Myocyte (in vitro differentiated cells): ENCODE results near the gene THEM4. TPM values are rescaled to one million over a fixed set of nuclear protein-coding genes. Genes with fewer than 3 reads are reported as not detected.

Experiments
- DNase-seq: peaks from one replicate; pipeline ENCODE4 v3.0.0-alpha.2; 2012; ENCODE audit warnings: low read depth
- polyA plus RNA-seq: library from polyadenylated mRNA; unstranded; fragments of >200 nt; gene quantifications from one replicate; pipeline ENCODE4 v1.2.1, GENCODE V29; 2012; ENCODE audit warnings: missing spikeins
- total RNA-seq: library from RNA; depleted of rRNA; stranded (reverse); fragments of >200 nt; gene quantifications from 2 replicates; pipeline ENCODE4 v1.2.3, GENCODE V29; 2014

Gene THEM4
- total RNA-seq: 12.2 and 12.8 TPM in 2 replicates
- 10.4 TPM for polyA plus RNA-seq

DNA sequence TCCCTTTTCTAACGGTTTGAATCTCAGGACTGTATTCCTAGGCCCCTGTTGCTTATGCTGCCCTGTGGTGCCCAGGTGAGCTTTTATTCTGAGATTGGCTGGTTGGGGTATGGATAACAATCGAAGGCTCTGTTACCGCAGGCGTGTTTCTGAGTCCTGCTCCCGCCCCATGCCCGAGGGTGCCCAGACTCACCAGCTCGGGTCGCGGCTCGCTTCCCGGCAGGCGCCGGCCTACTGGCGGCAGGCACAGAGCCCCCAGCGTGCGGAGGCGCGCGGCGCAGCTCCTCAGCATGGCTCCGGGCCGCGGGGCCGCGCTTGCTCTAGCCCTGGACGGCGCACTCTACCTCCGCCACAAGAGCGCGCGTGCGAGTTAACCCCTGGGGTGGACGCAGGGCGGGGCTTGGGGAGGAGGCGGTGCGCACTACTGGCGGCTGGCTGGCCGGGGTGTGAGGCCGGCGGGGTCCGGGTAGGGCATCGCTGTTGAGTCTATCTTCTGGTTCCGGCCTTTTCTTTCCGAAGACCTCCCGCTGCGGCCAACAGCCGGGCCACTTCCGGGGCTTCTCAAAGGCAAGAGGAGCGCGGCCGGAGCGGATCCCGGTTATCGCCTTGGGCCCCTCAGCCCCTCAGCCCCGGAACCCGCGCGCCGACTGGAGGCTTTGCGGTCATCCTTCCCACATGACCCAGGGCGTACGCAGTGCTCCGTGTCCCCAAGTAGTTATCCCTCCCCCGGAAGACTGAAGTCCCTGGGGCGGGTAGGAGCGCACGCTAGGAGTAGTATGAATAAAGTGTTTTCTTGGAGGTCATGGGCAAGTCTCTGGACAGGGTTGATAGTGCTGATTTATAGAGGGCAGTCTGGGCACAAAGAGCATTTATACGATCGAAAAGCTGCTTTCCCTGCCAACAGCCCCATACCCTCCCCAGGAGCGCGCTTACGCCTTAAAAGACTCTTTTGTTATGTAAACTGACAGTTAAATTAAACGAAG, at the start of gene THEM4:
TSS of gene THEM4 (minus strand) at position 345 of the 983 bp plus-strand sequence. CDS start at position 292, 53 bp downstream.
- DNase-seq: peak; percentile 98

DNA sequence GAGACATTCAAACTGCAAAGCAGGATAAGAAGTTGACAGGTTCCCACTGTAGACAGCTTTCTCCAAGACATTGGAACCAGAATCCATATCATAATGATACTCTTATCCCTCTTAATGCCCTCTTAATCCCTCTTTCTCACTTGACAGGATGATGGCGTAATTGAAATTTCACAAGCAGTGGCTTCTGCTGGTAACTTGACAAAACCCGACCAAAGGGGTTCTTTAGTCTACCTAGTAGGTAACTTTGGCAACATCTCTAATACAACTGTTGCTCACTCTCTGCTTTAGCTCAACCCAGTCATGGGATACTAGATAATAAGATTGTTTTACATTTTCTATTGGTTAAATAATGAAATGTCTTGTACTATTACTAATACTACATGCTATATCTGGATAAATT, 49.6 kb upstream of the THEM4 start:
- no peak for DNase-seq

DNA sequence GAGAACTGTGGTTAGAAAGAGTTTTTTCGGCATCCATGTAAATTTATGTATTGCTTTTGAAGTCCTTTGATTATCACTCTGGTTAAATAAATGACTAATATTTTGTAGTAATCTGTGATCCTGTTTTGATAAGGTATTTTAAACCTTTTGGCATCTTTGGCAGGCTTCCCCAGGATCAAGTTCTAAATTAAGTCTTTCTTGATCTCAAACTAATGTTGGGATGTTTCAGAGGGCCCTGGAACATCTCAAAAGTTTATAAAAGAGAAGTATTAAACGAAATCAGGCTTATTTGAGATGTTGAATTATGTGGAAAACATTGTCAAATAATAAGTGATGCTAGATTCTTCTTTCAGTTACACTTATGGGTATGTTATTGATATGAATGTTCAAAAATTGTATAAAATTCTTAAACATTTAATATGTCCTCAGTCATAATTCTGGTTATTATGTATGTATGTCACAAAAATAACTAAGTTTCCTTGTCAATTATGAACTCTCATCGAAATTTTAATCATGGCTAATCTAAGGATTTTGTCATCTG, 47.7 kb upstream of the THEM4 start:
- no peak for DNase-seq

GRCh38 chr1:151953409-151954094, 44.2 kb upstream of the THEM4 start:
- no peak for DNase-seq

DNA sequence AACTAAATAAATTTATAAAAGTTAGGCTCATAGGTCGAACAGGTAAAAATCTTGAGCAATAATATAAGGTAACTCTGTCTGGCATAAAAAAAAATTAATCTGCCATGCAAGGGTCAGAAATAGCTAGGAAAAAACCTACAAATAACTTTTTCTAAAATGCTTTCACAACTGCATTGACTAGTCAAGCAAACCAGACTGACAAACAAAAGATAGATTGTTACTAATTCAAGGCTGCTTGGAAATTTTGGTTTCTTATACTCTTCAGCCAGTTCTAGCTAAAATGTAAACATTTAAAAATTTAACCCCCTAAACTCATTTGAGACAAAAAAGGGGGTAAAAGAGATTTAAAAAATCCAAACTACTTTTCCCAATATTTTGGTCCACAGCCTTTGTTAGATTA, 43.5 kb upstream of the THEM4 start:
- DNase-seq: no peak

DNA sequence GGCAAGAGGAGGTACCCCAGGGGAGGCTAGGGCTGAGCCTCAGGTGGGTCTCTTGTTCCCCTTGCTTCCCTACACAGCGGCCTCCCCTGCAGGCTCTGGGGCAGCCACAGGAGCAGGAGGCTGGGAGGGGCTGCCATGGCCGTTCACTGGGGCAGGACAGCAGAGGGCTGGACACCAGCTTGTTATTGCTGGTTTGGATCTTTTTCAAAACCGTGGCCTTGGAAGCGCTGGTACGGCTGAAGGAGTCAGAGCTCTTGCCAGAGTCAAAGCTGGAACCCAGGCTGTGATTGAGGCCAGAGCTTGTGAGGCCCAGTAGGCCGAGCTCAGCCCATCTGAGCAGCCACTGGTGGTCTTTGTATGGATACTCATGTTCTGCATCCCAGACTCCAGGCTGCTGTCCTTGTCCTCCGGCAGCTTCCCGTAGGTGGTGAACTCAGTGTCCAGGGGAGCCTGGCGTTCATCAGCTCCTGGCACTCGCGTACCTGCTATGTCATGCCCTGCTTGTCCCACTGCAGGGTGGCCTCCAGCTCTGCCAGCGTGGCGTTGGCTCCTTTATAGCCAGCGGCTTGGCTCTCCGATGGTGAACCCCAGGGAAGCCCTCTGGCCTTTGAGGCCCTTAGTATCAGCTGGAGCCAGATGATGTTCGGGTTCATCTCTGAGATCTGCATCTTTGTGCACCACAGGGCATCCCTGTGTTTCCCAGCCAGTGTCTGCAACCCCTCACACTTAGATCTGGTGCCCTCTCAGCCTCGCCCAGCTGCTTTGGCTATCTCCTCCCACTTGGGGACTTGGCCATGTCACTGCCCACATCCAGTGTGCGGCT, 40.3 kb upstream of the THEM4 start:
- DNase-seq: no peak

- DNase-seq: no peak
These were observed 39.2 kb upstream of the THEM4 start for GRCh38 chr1:151948506-151948905.

DNA sequence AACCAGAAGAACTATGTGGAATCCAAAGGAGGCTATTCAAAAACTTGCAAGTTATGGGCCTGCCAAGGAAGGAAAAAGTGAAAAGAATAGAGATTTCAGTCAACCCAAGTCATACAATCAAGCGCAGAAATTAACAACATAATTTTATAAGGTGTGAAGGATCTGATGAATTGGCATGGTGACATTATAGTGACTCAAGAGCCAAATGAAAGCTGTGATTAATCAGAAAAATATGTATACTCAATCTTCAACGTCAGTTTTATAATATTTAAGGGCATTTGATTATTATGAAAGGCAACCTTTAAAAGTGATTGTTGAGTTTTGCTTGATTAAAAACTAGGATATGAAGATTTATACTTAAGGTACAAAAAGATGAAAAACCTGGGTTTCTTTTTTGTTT, 37.8 kb upstream of the THEM4 start:
- DNase-seq: no peak

DNA sequence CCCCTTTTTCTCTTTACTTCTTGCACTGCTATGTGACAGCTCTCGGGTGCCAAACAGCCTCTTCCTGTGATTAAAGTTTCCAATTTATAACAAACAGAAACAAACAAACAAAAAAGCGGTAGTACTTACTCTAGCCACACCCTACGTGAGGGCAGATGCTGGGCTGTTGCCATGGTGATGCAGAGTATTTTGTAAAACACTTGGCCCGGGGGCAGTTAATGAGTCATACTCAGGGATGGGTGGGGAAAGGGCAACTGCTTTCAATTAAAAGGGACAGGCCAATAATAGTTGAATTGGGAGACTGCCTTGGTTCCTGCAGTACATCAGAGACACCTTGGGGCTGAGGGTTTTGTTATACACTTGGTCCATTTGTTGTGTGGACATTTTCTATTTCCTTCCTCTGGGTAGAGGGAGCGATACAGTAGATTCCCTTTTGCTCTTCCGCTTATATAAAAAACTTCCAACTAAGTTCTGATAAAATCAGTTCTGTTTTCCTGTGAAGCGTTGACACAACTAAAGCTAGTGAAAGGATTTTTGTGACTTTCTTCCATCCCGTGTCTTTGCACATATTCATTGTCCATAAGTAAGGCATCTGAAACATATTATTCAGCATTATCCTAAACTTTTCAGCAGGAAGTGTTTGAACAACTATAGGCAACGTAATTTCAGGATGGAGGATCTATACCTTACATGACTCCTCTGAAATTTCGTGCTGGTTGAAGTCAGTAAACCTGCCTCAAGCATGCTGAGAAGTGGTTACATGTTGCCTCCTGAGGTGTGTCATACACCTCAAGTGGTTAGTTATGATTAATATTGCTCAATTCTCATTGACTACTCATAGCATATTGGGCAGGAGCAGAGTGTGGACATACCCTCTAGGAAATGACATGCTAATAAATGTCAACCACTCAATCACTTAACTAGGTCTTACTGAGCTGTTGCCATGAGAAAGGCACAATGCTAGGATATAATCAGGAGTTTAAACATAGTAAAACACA, 36.7 kb upstream of the THEM4 start:
- DNase-seq: peak; percentile 94

- DNase-seq: no peak
These were observed 35.7 kb upstream of the THEM4 start for GRCh38 chr1:151944857-151945575.

DNA sequence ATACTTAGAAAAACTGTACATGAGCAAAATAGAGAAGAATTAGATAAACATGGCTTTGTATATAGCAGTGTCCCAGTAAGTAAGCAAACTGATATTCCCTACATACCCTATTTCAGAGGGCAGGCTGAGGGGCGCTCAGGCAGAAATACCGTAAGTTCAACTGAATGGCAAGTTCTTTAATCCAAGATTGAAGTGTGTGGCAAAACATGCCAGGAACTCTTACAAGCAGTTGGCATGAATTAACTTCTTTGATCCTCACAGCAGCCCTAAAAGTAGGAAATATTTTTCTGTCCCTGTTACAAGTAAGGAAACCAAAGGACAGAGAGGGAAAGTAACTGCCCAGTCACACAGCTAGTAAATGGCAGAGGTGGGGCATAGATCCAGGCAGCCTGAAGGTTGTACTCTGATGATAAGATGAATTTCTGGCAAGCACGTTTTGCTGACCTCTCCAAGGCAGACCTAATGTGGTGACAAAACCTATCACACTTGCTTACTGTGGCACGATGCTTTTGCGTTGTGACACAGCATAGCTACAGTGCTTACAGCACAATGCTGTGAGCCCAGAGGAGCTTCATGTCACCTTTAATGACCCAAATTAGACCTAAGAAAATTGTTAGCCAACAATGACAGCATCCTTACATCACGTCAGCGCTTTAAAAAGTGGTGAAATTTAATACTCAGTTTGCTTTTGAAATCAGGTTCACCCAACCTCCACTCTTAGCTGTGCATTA, 35.0 kb upstream of the THEM4 start:
- DNase-seq: no peak

DNA sequence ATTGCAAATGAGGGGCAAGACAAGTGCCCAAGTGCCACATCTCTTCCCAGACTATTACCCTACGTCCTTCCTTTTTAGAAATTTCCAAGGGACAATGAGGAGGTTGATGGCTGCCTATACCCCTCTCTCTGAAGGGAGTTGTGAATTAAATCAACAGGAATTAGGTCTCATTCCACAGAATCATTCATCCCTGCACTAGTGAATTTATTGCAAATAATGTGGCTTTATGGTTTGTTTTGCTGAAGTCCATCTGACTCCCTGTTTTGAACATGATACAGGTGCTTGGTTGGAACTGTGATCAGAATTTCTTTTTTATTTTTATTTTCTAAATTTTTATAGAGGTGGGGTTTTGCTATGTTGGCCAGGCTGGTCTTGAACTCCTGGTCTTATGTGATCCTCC, 34.3 kb upstream of the THEM4 start:
- DNase-seq: no peak

- no peak for DNase-seq
These were observed 33.6 kb upstream of the THEM4 start for GRCh38 chr1:151942882-151943281.

- no peak for DNase-seq
These were observed 31.2 kb upstream of the THEM4 start for GRCh38 chr1:151940541-151940940.

DNA sequence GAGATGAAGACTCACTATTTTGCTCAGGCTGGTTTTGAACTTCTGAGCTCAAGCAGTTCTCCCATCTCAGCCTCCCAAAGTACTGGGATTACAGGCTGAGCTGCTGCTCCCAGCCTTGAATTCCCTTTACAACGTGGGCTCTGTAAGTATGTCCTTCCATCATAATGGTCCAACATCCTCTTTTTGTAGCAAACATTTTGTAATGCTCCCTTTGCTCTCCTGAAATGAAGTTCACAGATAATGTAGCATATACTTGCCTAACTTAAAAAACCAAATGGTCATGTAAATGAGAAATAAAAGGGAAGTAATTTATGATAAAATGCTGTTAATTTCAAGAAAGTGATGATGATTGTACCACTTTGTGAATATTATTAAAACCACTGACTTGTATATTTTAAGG, 30.5 kb upstream of the THEM4 start:
- DNase-seq: no peak

GRCh38 chr1:151939141-151939540, 29.8 kb upstream of the THEM4 start:
- no peak for DNase-seq

DNA sequence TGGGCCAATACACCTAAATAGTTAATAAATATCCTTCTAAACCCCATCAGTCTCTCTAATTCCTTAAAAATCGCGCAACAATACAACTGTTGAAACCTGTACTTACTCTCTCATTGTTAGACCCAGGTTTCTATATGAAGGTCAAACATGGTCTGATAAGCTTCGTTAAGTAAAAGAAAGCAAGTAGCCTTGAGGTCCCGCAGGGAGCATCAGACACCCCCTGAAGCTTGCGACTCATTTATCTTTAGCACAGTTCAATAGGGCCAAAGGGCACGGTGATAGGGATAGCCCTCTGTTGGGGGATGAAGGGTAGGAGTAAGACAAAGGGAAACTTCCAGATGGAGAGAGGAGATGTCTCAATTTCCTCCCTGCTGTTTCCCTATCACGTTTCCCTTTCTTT, 27.3 kb upstream of the THEM4 start:
- no peak for DNase-seq

GRCh38 chr1:151935894-151936602, 26.7 kb upstream of the THEM4 start:
- no peak for DNase-seq
